Caco-2 (cell line): Measurements from ENCODE around the gene CDK15. TPM values are rescaled to one million over a fixed set of nuclear protein-coding genes. Genes with fewer than 3 reads are reported as not detected.

ENCODE experiments used
- BruUV-seq: library from RNA; stranded (reverse); fragments of 400-500 nt; replicated peaks from 2 replicates; lab custom pipeline; 2021; lab: Mats Ljungman, UMichigan
- CTCF ChIA-PET: fragments of 300-600 bp; sonication (Branson Sonifier 250); formaldehyde crosslinking; loops from one replicate; lab custom pipeline; 2022; ENCODE audit warnings: antibody characterized with exemption; lab: Charles Lee
- POLR2A ChIA-PET: fragments of 300-600 bp; sonication (Branson Sonifier 250); formaldehyde crosslinking; loops from one replicate; lab custom pipeline; 2022; ENCODE audit warnings: antibody characterized with exemption; lab: Charles Lee
- DNase-seq, 2 experiments: peaks; one replicate each; pipeline versions ENCODE4 v3.0.0 to v3.0.0-alpha.2; 2020 to 2022
- H3K27me3 ChIP-seq: replicated peaks from 2 replicates; pipeline ENCODE4 v1.6.0; 2011; ENCODE audit warnings: low read length; ENCODE audit not compliant: control insufficient read depth, insufficient read depth
- H3K36me3 ChIP-seq: 2 replicates; pipeline ENCODE4 v1.5.1; 2011; ENCODE audit warnings: low read length; ENCODE audit not compliant: control insufficient read depth, insufficient read depth
- H3K4me1 ChIP-seq: fragments of 250-450 bp; sonication (Bioruptor Pico); 2 replicates; pipeline ENCODE4 v1.5.1; 2020; ENCODE audit warnings: mild to moderate bottlenecking
- H3K4me3 ChIP-seq: 2 replicates; pipeline ENCODE4 v1.5.1; 2011; ENCODE audit warnings: low read depth, mild to moderate bottlenecking, control low read depth, low read length
- H3K9me3 ChIP-seq: fragments of 250-450 bp; sonication (Bioruptor Pico); 2 replicates; pipeline ENCODE4 v1.5.1; 2020; ENCODE audit warnings: mild to moderate bottlenecking, moderate library complexity
- H3K27ac Mint-ChIP-seq: one replicate; pipeline ENCODE4 v1.8.0; 2022; ENCODE audit warnings: mixed read lengths; ENCODE audit not compliant: unreplicated experiment
- H3K27me3 Mint-ChIP-seq: one replicate; pipeline ENCODE4 v1.8.0; 2022; ENCODE audit warnings: mixed read lengths; ENCODE audit not compliant: insufficient read depth, unreplicated experiment
- H3K36me3 Mint-ChIP-seq: one replicate; pipeline ENCODE4 v1.8.0; 2022; ENCODE audit warnings: mild to moderate bottlenecking, mixed read lengths; ENCODE audit not compliant: insufficient read depth, unreplicated experiment
- H3K4me1 Mint-ChIP-seq: one replicate; pipeline ENCODE4 v1.8.0; 2022; ENCODE audit warnings: low read depth, mixed read lengths; ENCODE audit not compliant: unreplicated experiment
- H3K4me3 Mint-ChIP-seq: one replicate; pipeline ENCODE4 v1.8.0; 2022; ENCODE audit warnings: mild to moderate bottlenecking, moderate library complexity, mixed read lengths; ENCODE audit not compliant: unreplicated experiment
- H3K9me3 Mint-ChIP-seq: one replicate; pipeline ENCODE4 v1.8.0; 2022; ENCODE audit warnings: mixed read lengths; ENCODE audit not compliant: unreplicated experiment
- intact Hi-C: fragments of 100-400 bp; cut with micrococcal nuclease; formaldehyde crosslinking; loops from one replicate; pipeline ENCODE4 v1.10.0; 2022; ENCODE audit not compliant: unreplicated experiment
- total RNA-seq: library from RNA; stranded (reverse); gene quantifications from 2 replicates; pipeline ENCODE4 v1.2.3, GENCODE V29; 2022
- TF ChIP-seq, protein P1 (sequence below), 2 experiments: fragments of 200-600 bp in 1 of 2; IDR thresholded peaks; 1 replicate in 1 of 2; 2 replicates in 1 of 2; pipeline versions ENCODE4 v1.5.1 to v1.8.0; 2011 to 2022; ENCODE audit warnings: antibody characterized with exemption in 1 of 2, control low read depth in 1 of 2, inconsistent platforms in 1 of 2, low read depth in 1 of 2, low read length in 1 of 2, mild to moderate bottlenecking in 1 of 2, moderate library complexity in 1 of 2; ENCODE audit not compliant: insufficient read depth in 1 of 2, severe bottlenecking in 1 of 2, unreplicated experiment in 1 of 2

Gene CDK15
- total RNA-seq, 1 experiment from 2014 or later: not detected

GRCh38 chr2:201816657-201817575 lies 10.6 kb downstream of the CDK15 start:
- BruUV-seq: no TSS peak
- no peaks in the 10 kb centered on the region for H3K4me1 Mint-ChIP-seq
- intact Hi-C loops: no loop called here
- H3K27me3 Mint-ChIP-seq: no peaks in the 10 kb centered on the region
- no peaks in the 10 kb centered on the region for H3K9me3 Mint-ChIP-seq
- no peaks in the 10 kb centered on the region for H3K36me3 ChIP-seq
- H3K4me3 Mint-ChIP-seq: no peak overlapping the region
- H3K36me3 Mint-ChIP-seq: no peaks in the 10 kb centered on the region
- DNase-seq: no peak
- no peak overlapping the region for H3K27ac Mint-ChIP-seq
- TF ChIP-seq, protein P1, sequence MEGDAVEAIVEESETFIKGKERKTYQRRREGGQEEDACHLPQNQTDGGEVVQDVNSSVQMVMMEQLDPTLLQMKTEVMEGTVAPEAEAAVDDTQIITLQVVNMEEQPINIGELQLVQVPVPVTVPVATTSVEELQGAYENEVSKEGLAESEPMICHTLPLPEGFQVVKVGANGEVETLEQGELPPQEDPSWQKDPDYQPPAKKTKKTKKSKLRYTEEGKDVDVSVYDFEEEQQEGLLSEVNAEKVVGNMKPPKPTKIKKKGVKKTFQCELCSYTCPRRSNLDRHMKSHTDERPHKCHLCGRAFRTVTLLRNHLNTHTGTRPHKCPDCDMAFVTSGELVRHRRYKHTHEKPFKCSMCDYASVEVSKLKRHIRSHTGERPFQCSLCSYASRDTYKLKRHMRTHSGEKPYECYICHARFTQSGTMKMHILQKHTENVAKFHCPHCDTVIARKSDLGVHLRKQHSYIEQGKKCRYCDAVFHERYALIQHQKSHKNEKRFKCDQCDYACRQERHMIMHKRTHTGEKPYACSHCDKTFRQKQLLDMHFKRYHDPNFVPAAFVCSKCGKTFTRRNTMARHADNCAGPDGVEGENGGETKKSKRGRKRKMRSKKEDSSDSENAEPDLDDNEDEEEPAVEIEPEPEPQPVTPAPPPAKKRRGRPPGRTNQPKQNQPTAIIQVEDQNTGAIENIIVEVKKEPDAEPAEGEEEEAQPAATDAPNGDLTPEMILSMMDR (IDR thresholded peaks at IDR 0.05; ENCODE audit: insufficient read depth in 1 of 2, low read depth in 1 of 2, low read length in 1 of 2, severe bottlenecking in 1 of 2, unreplicated experiment in 1 of 2): no peak
- ChIA-PET CTCF (interaction anchor here (0.6 kb wide), 1 partner anchor 348 kb away, joined by 3 read pairs; no protein-coding TSS in a partner anchor), POLR2A (no interaction called here)
- H3K9me3 ChIP-seq: no peaks in the 10 kb centered on the region
- no peaks in the 10 kb centered on the region; the same call in 1 of the 2 replicates for H3K27me3 ChIP-seq
- no peak overlapping the region for H3K4me3 ChIP-seq
- no peaks in the 10 kb centered on the region for H3K4me1 ChIP-seq

DNA sequence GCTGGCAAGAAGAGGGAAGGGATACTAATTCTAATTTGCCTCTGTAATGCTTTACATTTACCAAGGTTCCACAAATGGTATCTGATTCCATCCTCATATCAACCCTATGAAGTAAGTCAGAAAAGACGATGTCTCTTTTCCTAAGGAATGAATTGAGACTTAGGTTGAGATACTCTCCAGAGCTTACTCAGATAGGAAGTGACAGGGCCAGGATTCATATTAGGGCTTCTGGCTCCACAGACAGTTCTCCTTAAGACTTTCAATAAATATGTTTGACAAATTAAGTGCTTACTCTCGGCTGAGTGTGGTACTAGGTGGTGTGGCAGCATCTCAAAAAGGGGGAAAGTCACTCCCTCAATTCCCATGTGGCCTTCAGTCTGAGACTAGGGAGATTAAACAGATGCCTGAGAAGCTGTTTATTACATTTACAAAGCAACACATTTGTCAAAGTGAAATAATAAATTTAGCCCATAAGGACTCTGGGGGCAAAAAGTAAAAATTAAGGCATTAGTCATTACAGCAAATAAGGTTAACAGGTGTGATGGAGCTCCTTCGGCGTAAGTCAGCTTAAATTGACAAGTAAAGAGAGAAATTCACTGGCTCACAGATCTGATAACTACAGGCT lies 14.2 kb downstream of the CDK15 start:
- Histone ChIP-seq H3K4me1 (no peaks in the 10 kb centered on the region), H3K4me3 (no peak overlapping the region), H3K36me3 (no peaks in the 10 kb centered on the region), H3K9me3 (no peaks in the 10 kb centered on the region), H3K27me3 (no peaks in the 10 kb centered on the region; the same call in 1 of the 2 replicates)
- Mint-ChIP-seq H3K27ac (no peak overlapping the region), H3K4me3 (no peak overlapping the region), H3K4me1 (no peaks in the 10 kb centered on the region), H3K9me3 (peaks cover 5% of the 10 kb centered on the region), H3K27me3 (no peaks in the 10 kb centered on the region), H3K36me3 (no peaks in the 10 kb centered on the region)
- TF ChIP-seq, protein P1 (IDR thresholded peaks at IDR 0.05; ENCODE audit: insufficient read depth in 1 of 2, low read depth in 1 of 2, low read length in 1 of 2, severe bottlenecking in 1 of 2, unreplicated experiment in 1 of 2): no peak
- BruUV-seq: no TSS peak
- no peak for DNase-seq
- CTCF ChIA-PET: no interaction called here
- POLR2A ChIA-PET: no interaction called here
- intact Hi-C loops: no loop called here

DNA sequence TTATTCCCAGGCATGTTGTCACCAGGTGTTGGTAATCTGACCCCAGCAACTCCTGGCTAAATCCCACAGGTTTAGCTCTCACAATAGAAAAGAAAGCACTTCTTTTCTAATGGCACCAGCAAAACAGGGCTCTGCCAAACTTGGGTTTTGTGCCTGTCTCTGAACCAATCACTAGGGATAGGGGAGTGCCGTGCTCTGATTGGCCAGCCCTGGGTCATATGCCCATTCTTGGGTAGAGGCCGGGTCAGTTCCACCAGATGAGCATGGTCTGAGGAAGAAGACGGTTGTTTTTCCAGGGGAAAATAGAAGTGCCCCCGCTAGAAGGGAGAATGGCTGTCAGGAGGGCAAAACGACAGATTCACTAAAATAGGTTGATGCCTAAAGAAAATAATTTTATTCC lies 14.7 kb downstream of the CDK15 start:
- Mint-ChIP-seq H3K4me1 (no peaks in the 10 kb centered on the region), H3K36me3 (no peaks in the 10 kb centered on the region), H3K9me3 (peaks cover 11% of the 10 kb centered on the region), H3K27ac (no peak overlapping the region), H3K27me3 (no peaks in the 10 kb centered on the region), H3K4me3 (no peak overlapping the region)
- H3K36me3 ChIP-seq: no peaks in the 10 kb centered on the region
- no peaks in the 10 kb centered on the region for H3K9me3 ChIP-seq
- intact Hi-C loops: no loop called here
- H3K27me3 ChIP-seq: no peaks in the 10 kb centered on the region; the same call in 1 of the 2 replicates
- ChIA-PET CTCF (no interaction called here), POLR2A (no interaction called here)
- no TSS peak for BruUV-seq
- H3K4me1 ChIP-seq: no peaks in the 10 kb centered on the region
- H3K4me3 ChIP-seq: no peak overlapping the region
- TF ChIP-seq, protein P1 (IDR thresholded peaks at IDR 0.05; ENCODE audit: insufficient read depth in 1 of 2, low read depth in 1 of 2, low read length in 1 of 2, severe bottlenecking in 1 of 2, unreplicated experiment in 1 of 2): no peak
- no peak for DNase-seq
